HCT116 (cell line): Measurements from ENCODE around the gene JAG1. TPM values are rescaled to one million over a fixed set of nuclear protein-coding genes. Genes with fewer than 3 reads are reported as not detected.

Source experiments
- ATAC-seq: fragments of 200-7000 bp; cut with Tn5 transposase; 2 replicates; pipeline ENCODE4 v1.9.1; 2020; ENCODE audit warnings: mild to moderate bottlenecking, moderate library complexity
- BruUV-seq: library from RNA; stranded (reverse); fragments of 400-500 nt; replicated peaks from 2 replicates; lab custom pipeline; 2021; lab: Mats Ljungman, UMichigan
- CTCF ChIA-PET: fragments of 300-600 bp; sonication (Branson Sonifier 250); formaldehyde crosslinking; loops from one replicate; lab custom pipeline; 2021; ENCODE audit warnings: antibody characterized with exemption; lab: Charles Lee
- POLR2A ChIA-PET: fragments of 300-600, 350-600 bp; sonication (Branson Sonifier 250); formaldehyde crosslinking; loops from one replicate; lab custom pipeline; 2021; ENCODE audit warnings: antibody characterized with exemption; lab: Charles Lee
- RAD21 ChIA-PET, 2 experiments: fragments of 300-600 bp; sonication (Branson Sonifier 250); formaldehyde crosslinking; loops; one replicate each; lab custom pipeline; 2023; ENCODE audit warnings: low total read pairs in 2 of 2; ENCODE audit not compliant: uncharacterized antibody in 2 of 2, unreplicated experiment in 2 of 2, low non-redundant PET in 1 of 2; lab: Charles Lee
- DNase-seq: peaks from one replicate; pipeline ENCODE4 v3.0.0-alpha.2; 2010; ENCODE audit warnings: low read depth, low spot score
- H2AFZ ChIP-seq: fragments of 200-600 bp; shearing (Covaris generic), sonication (generic); 2 replicates; pipeline ENCODE4 v1.6.1; 2017; ENCODE audit warnings: low read depth, mixed run types, mixed read lengths, antibody characterized with exemption, low read length; ENCODE audit not compliant: poor library complexity, severe bottlenecking
- H3K27ac ChIP-seq: 2 replicates; pipeline ENCODE4 v1.5.1; 2012; ENCODE audit warnings: low read depth, low read length
- H3K27me3 ChIP-seq: fragments of 200-600 bp; sonication (generic); 2 replicates; pipeline ENCODE4 v1.6.1; 2016; ENCODE audit warnings: mixed run types, low read length, mixed read lengths; ENCODE audit not compliant: insufficient read depth
- H3K36me3 ChIP-seq, 2 experiments: fragments of 200-500 bp in 1 of 2; fragments of 200-600 bp in 1 of 2; sonication (Bioruptor generic) in 1 of 2; sonication (generic) in 1 of 2; 2 replicates each; pipeline versions ENCODE4 v1.5.1 to v1.6.1; 2014 to 2016; ENCODE audit warnings: low read length in 2 of 2, inconsistent platforms in 1 of 2, mixed read lengths in 1 of 2, mixed run types in 1 of 2; ENCODE audit not compliant: insufficient read depth in 2 of 2, control insufficient read depth in 1 of 2
- H3K4me1 ChIP-seq, 2 experiments: fragments of 200-600 bp in 1 of 2; sonication (generic) in 1 of 2; 2 replicates each; pipeline versions ENCODE4 v1.5.1 to v1.6.1; 2012 to 2017; ENCODE audit warnings: low read length in 2 of 2, inconsistent platforms in 1 of 2, mild to moderate bottlenecking in 1 of 2, mixed read lengths in 1 of 2, mixed run types in 1 of 2, moderate library complexity in 1 of 2; ENCODE audit not compliant: insufficient read depth in 2 of 2, control insufficient read depth in 1 of 2
- H3K4me2 ChIP-seq: fragments of 200-600 bp; sonication (generic); 2 replicates; pipeline ENCODE4 v1.6.1; 2017; ENCODE audit warnings: mixed run types, low read length, mixed read lengths
- H3K4me3 ChIP-seq, 2 experiments: fragments of 200-600 bp in 1 of 2; sonication (generic) in 1 of 2; replicated peaks in 1 of 2; 2 replicates each; pipeline ENCODE4 v1.5.1; 2011 to 2016; ENCODE audit warnings: low read length in 2 of 2, control low read depth in 1 of 2, low read depth in 1 of 2, mild to moderate bottlenecking in 1 of 2, mixed read lengths in 1 of 2, mixed run types in 1 of 2
- H3K79me2 ChIP-seq: fragments of 200-600 bp; sonication (generic); 2 replicates; pipeline ENCODE4 v1.6.1; 2017; ENCODE audit warnings: mild to moderate bottlenecking, mixed run types, low read length, moderate library complexity, mixed read lengths; ENCODE audit not compliant: insufficient read depth
- H3K9ac ChIP-seq: fragments of 200-600 bp; sonication (generic); 2 replicates; pipeline ENCODE4 v1.6.1; 2016; ENCODE audit warnings: low read length, mixed read lengths
- H3K9me2 ChIP-seq: fragments of 200-600 bp; sonication (generic), shearing (Covaris generic); 2 replicates; pipeline ENCODE4 v1.6.1; 2017; ENCODE audit warnings: mixed run types, mild to moderate bottlenecking, moderate library complexity; ENCODE audit not compliant: insufficient read depth
- H3K9me3 ChIP-seq, 2 experiments: fragments of 200-500 bp in 1 of 2; fragments of 200-600 bp in 1 of 2; sonication (Bioruptor generic) in 1 of 2; sonication (generic) in 1 of 2; 2 replicates each; pipeline ENCODE4 v1.6.1; 2014 to 2017; ENCODE audit warnings: low read length in 2 of 2, mixed read lengths in 2 of 2, inconsistent platforms in 1 of 2, low read depth in 1 of 2, mild to moderate bottlenecking in 1 of 2, mixed run types in 1 of 2, moderate library complexity in 1 of 2; ENCODE audit not compliant: control insufficient read depth in 1 of 2, insufficient read depth in 1 of 2
- H4K20me1 ChIP-seq: fragments of 200-600 bp; sonication (generic), shearing (Covaris generic); 2 replicates; pipeline ENCODE4 v1.6.1; 2017; ENCODE audit warnings: mixed run types, mild to moderate bottlenecking, moderate library complexity; ENCODE audit not compliant: insufficient read depth
- CTCF ChIP-seq, 3 experiments: fragments of 200-600 bp in 1 of 3; sonication (generic) in 1 of 3; IDR thresholded peaks in 2 of 3; conservative IDR thresholded peaks in 1 of 3; 2 replicates each; pipeline ENCODE4 v1.5.1; 2012 to 2017; ENCODE audit warnings: low read depth in 2 of 3, low read length in 2 of 3, antibody characterized with exemption in 1 of 3, borderline replicate concordance in 1 of 3, control low read depth in 1 of 3, mild to moderate bottlenecking in 1 of 3, mixed read lengths in 1 of 3, mixed run types in 1 of 3, moderate library complexity in 1 of 3; ENCODE audit not compliant: insufficient read depth in 1 of 3
- EGR1 ChIP-seq: IDR thresholded peaks from 2 replicates; pipeline ENCODE4 v1.6.1; 2012; ENCODE audit warnings: low read depth
- ELF1 ChIP-seq: IDR thresholded peaks from 2 replicates; pipeline ENCODE4 v1.6.1; 2012; ENCODE audit warnings: low read depth, borderline replicate concordance
- RAD21 ChIP-seq: IDR thresholded peaks from 2 replicates; pipeline ENCODE4 v1.6.1; 2012; ENCODE audit warnings: low read depth, mild to moderate bottlenecking
- SIN3A ChIP-seq: IDR thresholded peaks from 2 replicates; pipeline ENCODE4 v1.6.1; 2012; ENCODE audit warnings: low read depth
- YY1 ChIP-seq: IDR thresholded peaks from 2 replicates; pipeline ENCODE4 v1.6.1; 2011; ENCODE audit warnings: low read length, low read depth, moderate library complexity, mild to moderate bottlenecking; ENCODE audit not compliant: insufficient replicate concordance; ENCODE audit errors: extremely low read depth
- ZFX ChIP-seq: fragments of 450-650 bp; IDR thresholded peaks from 2 replicates; pipeline ENCODE4 v1.6.1; 2017
- intact Hi-C: fragments of 100-400 bp; cut with micrococcal nuclease; formaldehyde crosslinking; loops from 2 replicates; pipeline ENCODE4 v1.10.0; 2022
- total RNA-seq: library from RNA; stranded (reverse); gene quantifications from one replicate; pipeline ENCODE4 v1.2.1, GENCODE V29; 2021; ENCODE audit not compliant: unreplicated experiment

JAG1 gene
- total RNA-seq, 1 experiment from 2014 or later: 31.9 TPM

GRCh38 chr20:10674684-10675449 lies 1.1 kb upstream of the JAG1 start:
- Histone ChIP-seq H3K79me2 (peaks cover 30% of the 10 kb centered on the region; the same call in 1 of the 2 replicates), H3K4me1 (peaks cover 13 to 26% of the 10 kb centered on the region in 2 experiments), H3K27me3 (no peaks in the 10 kb centered on the region), H3K27ac (peak overlapping the region; percentile 99), H3K9me2 (no peaks in the 10 kb centered on the region), H3K4me2 (peak overlapping the region; percentile 87), H2AFZ (no peak overlapping the region)
- peak; percentile 48 for DNase-seq
- CTCF ChIA-PET: interaction anchor here (1.1 to 2.5 kb wide), 5 partner anchors 8 to 869 kb away, joined by 3 to 9 read pairs (median 5); no protein-coding TSS in a partner anchor
- peak; percentile 60 for ATAC-seq
- BruUV-seq: no TSS peak
- RAD21 ChIA-PET: interaction anchor here (0.6 to 1.5 kb wide), 2 partner anchors 340 to 599 kb away, joined by 3 read pairs; no protein-coding TSS in a partner anchor
- peak; percentile 60 for TF ChIP-seq ZFX
- no peak for TF ChIP-seq EGR1
- TF ChIP-seq SIN3A: no peak
- peak; percentile 81 for TF ChIP-seq RAD21
- peak; percentile 5 for TF ChIP-seq YY1
- TF ChIP-seq CTCF (IDR thresholded peaks at IDR 0.05 in 2 of 3, conservative IDR thresholded peaks at IDR 0.05 in 1 of 3; ENCODE audit: borderline replicate concordance in 1 of 3, insufficient read depth in 1 of 3, low read depth in 2 of 3, low read length in 2 of 3): peak; percentile 53 to 77 (median 64); a peak in 5 of 6 replicates
- TF ChIP-seq ELF1: no peak
- TF ChIP-seq, all 23 proteins: peak for 4
- Histone ChIP-seq H3K9me3 (no peaks in the 10 kb centered on the region), H3K4me3 (peak overlapping the region; percentile 75 to 90), H3K9ac (peak overlapping the region; percentile 83), H4K20me1 (no peaks in the 10 kb centered on the region), H3K36me3 (peaks cover 0 to 3% of the 10 kb centered on the region in 2 experiments; a peak in 1 of 4 replicates)
- intact Hi-C loops: loop anchor here (1.0 to 10.0 kb wide), 8 partner anchors 123 to 867 kb away; partner anchors contain the start of genes MKKS and SLX4IP
- POLR2A ChIA-PET: interaction anchor here (1.1 to 1.9 kb wide), 4 partner anchors 8 to 860 kb away, joined by 3 to 7 read pairs (median 3); no protein-coding TSS in a partner anchor
